ENCODE data around the gene NRG4.

GRCh38 chr15:75942464-75942863, 69.8 kb downstream of the NRG4 start:
- TF ChIP-seq, protein P1, sequence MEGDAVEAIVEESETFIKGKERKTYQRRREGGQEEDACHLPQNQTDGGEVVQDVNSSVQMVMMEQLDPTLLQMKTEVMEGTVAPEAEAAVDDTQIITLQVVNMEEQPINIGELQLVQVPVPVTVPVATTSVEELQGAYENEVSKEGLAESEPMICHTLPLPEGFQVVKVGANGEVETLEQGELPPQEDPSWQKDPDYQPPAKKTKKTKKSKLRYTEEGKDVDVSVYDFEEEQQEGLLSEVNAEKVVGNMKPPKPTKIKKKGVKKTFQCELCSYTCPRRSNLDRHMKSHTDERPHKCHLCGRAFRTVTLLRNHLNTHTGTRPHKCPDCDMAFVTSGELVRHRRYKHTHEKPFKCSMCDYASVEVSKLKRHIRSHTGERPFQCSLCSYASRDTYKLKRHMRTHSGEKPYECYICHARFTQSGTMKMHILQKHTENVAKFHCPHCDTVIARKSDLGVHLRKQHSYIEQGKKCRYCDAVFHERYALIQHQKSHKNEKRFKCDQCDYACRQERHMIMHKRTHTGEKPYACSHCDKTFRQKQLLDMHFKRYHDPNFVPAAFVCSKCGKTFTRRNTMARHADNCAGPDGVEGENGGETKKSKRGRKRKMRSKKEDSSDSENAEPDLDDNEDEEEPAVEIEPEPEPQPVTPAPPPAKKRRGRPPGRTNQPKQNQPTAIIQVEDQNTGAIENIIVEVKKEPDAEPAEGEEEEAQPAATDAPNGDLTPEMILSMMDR (IDR thresholded peaks at IDR 0.05), result no peak
- no peak for TF ChIP-seq POLR2A (IDR thresholded peaks at IDR 0.05)

Measured in adrenal gland (tissue), 5 donors.